Ectodermal cell (in vitro differentiated cells): ENCODE measurements around the gene CMTM3.

Experiments
- H3K27ac ChIP-seq: 2 replicates; pipeline ENCODE4 v1.7.0; 2013; ENCODE audit warnings: mild to moderate bottlenecking, low read depth, low read length; ENCODE audit not compliant: insufficient read depth, poor library complexity, severe bottlenecking
- H3K27me3 ChIP-seq: 2 replicates; pipeline ENCODE4 v1.7.0; 2013; ENCODE audit warnings: mild to moderate bottlenecking, low read length; ENCODE audit not compliant: insufficient read depth, control insufficient read depth, poor library complexity, severe bottlenecking
- H3K36me3 ChIP-seq: one replicate; pipeline ENCODE4 v1.7.0; 2013; ENCODE audit warnings: low read length; ENCODE audit not compliant: control insufficient read depth, insufficient read depth
- H3K4me1 ChIP-seq: one replicate; pipeline ENCODE4 v1.7.0; 2013; ENCODE audit warnings: low read length; ENCODE audit not compliant: control insufficient read depth, insufficient read depth
- H3K4me3 ChIP-seq: 2 replicates; pipeline ENCODE4 v1.7.0; 2013; ENCODE audit warnings: low read depth, low read length, control low read depth; ENCODE audit not compliant: insufficient read depth
- H3K9me3 ChIP-seq: 2 replicates; pipeline ENCODE4 v1.7.0; 2013; ENCODE audit warnings: mild to moderate bottlenecking, low read length, moderate library complexity; ENCODE audit not compliant: control insufficient read depth
- WGBS, 2 experiments: methylation state at CpG; one replicate each; pipeline ENCODE4 v1.1.7; 2013; ENCODE audit warnings: missing lambda C conversion rate in 2 of 2; 5-methylcytosine and 5-hydroxymethylcytosine counted together

CMTM3 gene

DNA sequence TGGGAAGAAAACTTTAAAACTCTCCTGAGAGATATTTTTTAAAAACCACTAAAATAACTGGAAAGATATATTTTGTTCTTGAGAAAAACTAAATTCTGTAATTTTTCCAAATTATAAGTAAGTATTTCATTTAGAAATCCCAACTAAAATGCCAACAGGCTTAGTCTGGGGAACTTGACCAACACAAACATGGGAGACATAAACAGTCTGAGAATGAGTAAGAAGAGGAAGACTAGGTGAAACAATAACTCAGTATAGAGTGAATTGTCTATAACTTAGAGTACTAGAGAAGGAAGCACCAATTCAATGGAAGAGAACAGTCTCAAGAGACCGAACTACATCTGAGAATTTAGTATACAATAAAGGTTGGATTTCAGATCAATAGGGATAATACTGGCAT lies 35.4 kb upstream of the CMTM3 start:
- 92 to 100% methylated on average over 1 of the region's 1 CpG for WGBS, 2 experiments
- no peaks in the 10 kb centered on the region for H3K4me1 ChIP-seq
- no peak overlapping the region for H3K27ac ChIP-seq
- no peaks in the 10 kb centered on the region for H3K27me3 ChIP-seq
- no peaks in the 10 kb centered on the region for H3K36me3 ChIP-seq
- H3K4me3 ChIP-seq, result no peak overlapping the region
- H3K9me3 ChIP-seq, result no peaks in the 10 kb centered on the region

DNA sequence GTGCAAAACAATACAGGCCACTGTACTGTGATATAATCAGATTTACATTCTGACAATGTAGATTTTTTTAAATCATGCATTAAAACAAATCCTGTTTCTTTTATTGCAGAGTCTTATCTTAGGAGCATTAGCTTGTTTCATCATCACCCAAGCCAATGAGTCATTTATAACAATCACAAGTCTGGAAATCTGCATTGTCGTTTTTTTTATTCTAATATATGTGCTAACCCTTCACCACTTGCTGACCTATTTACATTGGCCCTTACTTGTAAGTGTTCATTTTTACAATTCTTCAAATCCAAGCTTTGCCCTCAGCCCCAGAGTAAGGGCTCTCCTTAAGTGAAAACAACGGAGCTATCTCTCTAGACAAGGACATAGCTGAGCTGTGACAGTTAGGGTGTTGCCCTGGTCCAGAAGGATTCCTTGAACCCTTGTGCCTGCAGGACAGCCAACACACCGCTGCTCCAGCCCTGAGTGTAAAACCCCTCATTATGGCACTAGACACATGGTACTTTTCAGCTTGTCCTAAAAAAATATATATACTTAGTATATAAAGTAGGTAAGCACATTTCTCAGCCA lies 34.6 kb upstream of the CMTM3 start:
- H3K27ac ChIP-seq, result no peak overlapping the region
- H3K4me3 ChIP-seq, result no peak overlapping the region
- no peaks in the 10 kb centered on the region for H3K27me3 ChIP-seq
- H3K9me3 ChIP-seq, result no peaks in the 10 kb centered on the region
- no peaks in the 10 kb centered on the region for H3K4me1 ChIP-seq
- H3K36me3 ChIP-seq, result no peaks in the 10 kb centered on the region
- WGBS, 2 experiments, result 92 to 95% methylated on average over 3 of the region's 3 CpGs

DNA sequence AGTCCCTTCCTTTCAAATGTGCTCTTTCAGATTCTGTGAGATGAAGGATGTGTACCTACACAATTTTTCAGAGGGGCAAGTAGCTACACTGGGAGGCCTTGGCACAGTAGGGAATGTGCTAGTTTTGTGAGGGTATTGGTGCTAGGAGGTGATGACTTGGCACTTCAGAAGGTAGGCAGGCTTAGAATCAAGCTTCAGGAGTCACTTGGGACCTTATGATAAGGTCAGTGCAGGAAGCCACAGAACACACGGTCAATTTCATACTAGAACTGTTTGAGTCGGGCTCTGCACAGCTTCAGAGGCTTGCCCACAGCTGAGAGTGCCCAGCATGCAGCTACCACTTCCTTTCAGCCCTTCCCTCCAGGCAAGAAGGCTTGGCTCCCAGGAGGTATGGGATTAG lies 32.1 kb upstream of the CMTM3 start:
- Histone ChIP-seq H3K9me3 (no peaks in the 10 kb centered on the region), H3K27ac (no peak overlapping the region), H3K36me3 (no peaks in the 10 kb centered on the region), H3K4me3 (no peak overlapping the region), H3K27me3 (peaks cover 5% of the 10 kb centered on the region), H3K4me1 (no peaks in the 10 kb centered on the region)
- WGBS, 2 experiments, result 87% methylated on average over 2 of the region's 2 CpGs

DNA sequence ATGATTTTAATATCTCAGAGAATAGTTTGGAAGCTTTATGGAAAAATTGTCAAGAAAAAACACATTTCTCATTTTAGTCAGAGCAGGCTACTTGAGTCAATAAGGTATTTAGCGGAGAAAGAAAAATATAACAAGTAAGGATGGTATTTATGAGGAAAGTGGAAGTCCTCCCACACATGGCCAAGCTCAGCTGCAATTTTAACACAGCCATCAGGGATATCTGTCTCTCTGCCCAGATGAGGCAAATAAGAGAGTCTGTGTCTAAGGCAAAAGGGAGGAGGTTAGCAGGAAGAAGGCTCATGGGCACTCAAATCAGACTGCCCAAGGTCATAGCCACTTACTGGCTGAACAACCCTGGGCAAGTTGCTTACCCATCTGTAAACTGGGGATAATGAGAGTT lies 30.4 kb upstream of the CMTM3 start:
- Histone ChIP-seq H3K4me1 (no peaks in the 10 kb centered on the region), H3K27me3 (peaks cover 22% of the 10 kb centered on the region), H3K4me3 (no peak overlapping the region), H3K27ac (no peak overlapping the region), H3K9me3 (no peaks in the 10 kb centered on the region), H3K36me3 (no peaks in the 10 kb centered on the region)
- WGBS, 2 experiments, result 89 to 93% methylated on average over 1 of the region's 1 CpG

DNA sequence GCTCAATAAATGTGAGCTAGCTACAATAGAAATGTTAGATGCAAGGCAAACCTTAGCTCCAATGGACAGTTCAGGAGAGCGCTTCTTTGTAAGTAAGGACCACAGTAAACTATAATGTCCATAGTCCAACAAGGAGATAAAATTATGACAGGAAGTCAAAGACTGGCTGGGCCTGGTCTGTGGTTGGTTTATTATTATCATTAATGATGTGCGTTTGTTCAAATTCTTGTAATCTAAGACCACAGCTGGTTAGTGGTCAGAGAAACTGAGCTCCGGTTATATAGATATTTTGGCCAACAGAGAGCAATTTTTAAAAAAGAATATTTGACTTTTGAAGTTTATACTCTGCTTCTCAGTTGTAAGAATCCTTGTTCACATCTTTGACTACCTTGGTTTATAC lies 30.0 kb upstream of the CMTM3 start:
- 94% methylated on average over 3 of the region's 3 CpGs for WGBS, 2 experiments

DNA sequence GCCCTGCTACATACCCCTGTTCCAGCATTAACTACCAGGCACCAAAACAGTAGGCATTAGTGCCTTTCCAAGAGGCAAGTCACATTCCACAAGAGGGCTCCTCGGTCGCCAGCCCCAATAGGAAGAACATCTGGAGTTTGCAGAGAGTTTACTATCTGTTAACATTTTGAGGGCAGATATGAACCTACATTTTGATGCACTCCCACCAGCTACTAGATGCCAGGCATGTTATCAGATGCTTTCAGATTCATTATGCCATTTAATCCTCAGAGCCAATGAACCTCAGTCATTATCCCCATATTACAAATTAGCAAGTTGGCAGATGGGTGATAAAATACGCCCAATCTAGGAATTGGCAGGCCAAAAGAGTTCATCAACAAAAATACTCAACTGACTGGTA lies 29.4 kb upstream of the CMTM3 start:
- Histone ChIP-seq H3K4me3 (no peak overlapping the region), H3K9me3 (no peaks in the 10 kb centered on the region), H3K4me1 (peaks cover 3% of the 10 kb centered on the region), H3K36me3 (no peaks in the 10 kb centered on the region), H3K27ac (no peak overlapping the region), H3K27me3 (peaks cover 32% of the 10 kb centered on the region)
- 84 to 94% methylated on average over 3 of the region's 3 CpGs for WGBS, 2 experiments

More for the DNA sequence above, 30.0 kb upstream of the CMTM3 start:
- Histone ChIP-seq H3K4me3 (no peak overlapping the region), H3K36me3 (no peaks in the 10 kb centered on the region), H3K9me3 (no peaks in the 10 kb centered on the region), H3K4me1 (no peaks in the 10 kb centered on the region), H3K27ac (no peak overlapping the region), H3K27me3 (peaks cover 26% of the 10 kb centered on the region)

DNA sequence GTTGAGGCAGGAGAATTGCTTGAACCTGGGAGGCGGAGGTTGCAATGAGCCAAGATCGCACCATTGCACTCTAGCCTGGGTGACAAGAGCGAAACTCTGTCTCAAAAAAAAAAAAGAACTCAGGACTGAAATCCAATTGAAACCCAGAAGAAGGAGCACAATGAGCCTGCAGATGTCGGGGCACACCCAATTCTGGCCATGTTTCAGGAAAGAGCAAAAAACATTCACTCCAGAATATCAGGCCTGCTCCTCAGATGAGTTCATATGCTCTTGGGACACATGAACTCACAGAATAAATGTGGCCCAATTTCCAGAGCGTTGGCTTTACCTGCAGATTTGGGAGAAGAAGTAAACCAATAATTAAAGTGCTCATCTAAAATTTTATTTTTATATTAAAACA lies 28.2 kb upstream of the CMTM3 start:
- Histone ChIP-seq H3K4me3 (no peak overlapping the region), H3K27me3 (peaks cover 33% of the 10 kb centered on the region)
- WGBS, 2 experiments, result 92 to 93% methylated on average over 5 of the region's 5 CpGs

DNA sequence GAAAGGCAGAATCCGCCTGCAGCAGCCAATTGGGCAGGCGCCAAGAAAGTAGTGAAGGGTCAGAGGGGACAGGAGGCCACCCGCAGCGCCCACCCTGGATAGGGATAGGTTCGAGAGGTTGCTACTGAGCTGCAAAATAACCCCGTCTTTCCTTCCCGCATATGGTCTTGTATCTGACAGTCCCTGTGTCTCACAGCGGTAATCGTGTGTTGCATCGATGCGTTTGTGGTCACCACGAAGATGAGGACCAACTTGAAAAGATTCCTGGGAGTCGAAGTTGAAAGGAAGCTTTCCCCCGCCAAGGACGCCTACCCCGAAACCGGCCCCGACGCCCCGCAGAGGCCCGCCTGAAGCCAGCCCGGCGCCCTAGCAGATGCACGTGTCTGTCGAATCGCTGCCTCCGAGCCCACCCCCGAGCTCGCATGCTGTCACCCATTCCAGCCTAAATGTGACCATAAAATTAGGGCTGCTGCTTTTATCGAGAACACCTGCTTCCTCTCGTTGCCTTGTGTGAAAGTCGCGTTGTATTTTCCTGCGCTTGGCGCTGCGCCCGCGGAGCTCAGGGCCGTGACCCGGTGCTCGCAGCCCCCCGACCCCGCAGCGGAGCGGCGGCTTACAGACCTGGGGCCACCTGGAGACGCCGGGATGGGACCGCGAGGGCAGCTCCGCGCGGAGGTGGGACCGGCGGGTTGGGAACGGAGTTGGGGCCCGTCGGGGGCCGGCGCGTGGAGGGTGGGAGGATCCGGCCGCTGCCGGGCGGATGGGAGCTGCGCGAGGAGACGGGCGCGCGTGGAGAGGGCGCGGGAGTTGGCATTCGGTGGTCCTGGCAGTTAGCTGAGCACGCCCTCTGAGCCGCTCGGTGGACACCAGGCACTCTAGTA lies 25.6 kb upstream of the CMTM3 start, which contains the start of gene CMTM2:
Gene CMTM2, plus strand, starts transcription at position 813 of the 881 bp plus-strand sequence. CDS start 145 bp downstream, outside the sequence.
- Histone ChIP-seq H3K36me3 (no peaks in the 10 kb centered on the region), H3K27me3 (peaks cover 33% of the 10 kb centered on the region), H3K9me3 (no peaks in the 10 kb centered on the region), H3K4me1 (peaks cover 14% of the 10 kb centered on the region), H3K4me3 (peak within 1 kb of the TSS; percentile 19), H3K27ac (no peak within 1 kb of the TSS)
- WGBS, 2 experiments, result 61 to 65% methylated on average over 77 of the region's 77 CpGs

More for the DNA sequence above, 28.2 kb upstream of the CMTM3 start:
- Histone ChIP-seq H3K4me1 (peaks cover 13% of the 10 kb centered on the region), H3K36me3 (no peaks in the 10 kb centered on the region), H3K27ac (no peak overlapping the region), H3K9me3 (no peaks in the 10 kb centered on the region)

DNA sequence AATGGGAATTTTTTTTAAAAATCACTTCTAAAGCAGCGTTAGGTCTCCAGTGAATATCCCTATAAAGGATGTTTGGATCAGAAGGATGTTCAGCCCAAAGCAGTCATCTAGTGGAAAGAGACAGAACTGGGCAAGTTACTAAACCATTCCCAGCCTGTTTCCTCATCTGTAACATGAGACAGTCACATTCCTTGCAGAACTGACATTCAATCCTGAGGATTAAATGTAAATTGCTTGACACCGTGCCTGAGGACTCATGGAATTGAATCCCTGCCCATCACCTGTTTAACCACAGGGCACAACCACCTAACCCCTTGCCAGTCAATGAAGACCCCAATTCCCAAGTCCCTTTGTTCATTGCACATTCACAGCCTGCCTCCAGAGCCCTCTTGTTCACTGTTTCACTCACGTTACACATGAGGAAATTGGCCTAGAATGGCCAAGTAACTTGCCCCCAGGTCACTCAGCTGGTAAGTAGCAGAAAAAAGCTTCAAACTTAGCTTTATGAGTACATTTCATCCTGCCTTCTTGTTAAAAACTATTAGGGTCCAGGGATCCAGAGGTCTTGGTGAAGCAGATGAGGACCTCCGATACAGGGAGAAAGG lies 23.8 kb upstream of the CMTM3 start:
- 65 to 66% methylated on average over 4 of the region's 4 CpGs for WGBS, 2 experiments
- H3K4me3 ChIP-seq, result no peak overlapping the region
- no peaks in the 10 kb centered on the region for H3K9me3 ChIP-seq
- H3K36me3 ChIP-seq, result no peaks in the 10 kb centered on the region
- peaks cover 33% of the 10 kb centered on the region for H3K27me3 ChIP-seq
- H3K27ac ChIP-seq, result no peak overlapping the region
- H3K4me1 ChIP-seq, result peaks cover 14% of the 10 kb centered on the region

DNA sequence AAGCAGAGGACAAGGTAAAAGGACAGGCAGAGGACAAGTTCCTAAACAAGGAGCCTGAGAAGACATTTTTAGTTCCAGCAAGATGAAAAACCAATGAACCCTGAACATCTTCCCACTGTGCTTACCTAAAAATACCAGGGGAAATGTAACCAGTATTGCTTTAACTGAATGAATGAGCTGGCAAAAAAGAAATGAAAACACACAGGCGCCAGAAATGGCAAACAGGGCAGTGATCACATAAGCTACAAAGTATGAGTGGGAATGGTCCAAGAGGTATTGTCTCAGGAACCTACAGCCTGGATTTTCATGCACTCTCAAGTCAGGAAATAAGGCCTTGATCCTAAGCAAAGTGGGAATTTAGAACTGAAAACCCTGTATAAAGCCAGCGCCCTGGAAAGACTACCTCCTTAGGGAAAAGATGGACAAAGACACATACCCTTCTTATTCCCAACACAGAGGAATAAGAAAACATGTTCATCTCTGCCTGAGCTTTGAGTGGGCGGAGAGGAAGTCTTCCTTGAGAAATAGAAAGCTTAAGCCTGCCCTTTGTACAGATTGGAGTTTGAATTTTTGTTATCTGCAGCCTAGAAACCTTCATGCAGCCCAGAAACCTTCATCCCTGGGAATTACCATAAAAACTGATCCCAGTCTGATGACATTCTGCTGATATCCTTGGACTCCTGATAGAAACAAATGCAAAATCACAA lies 23.1 kb upstream of the CMTM3 start:
- 89 to 91% methylated on average over 3 of the region's 3 CpGs for WGBS, 2 experiments
- H3K9me3 ChIP-seq, result no peaks in the 10 kb centered on the region
- peaks cover 14% of the 10 kb centered on the region for H3K4me1 ChIP-seq
- H3K36me3 ChIP-seq, result no peaks in the 10 kb centered on the region
- H3K27ac ChIP-seq, result no peak overlapping the region
- no peak overlapping the region for H3K4me3 ChIP-seq
- H3K27me3 ChIP-seq, result peaks cover 33% of the 10 kb centered on the region
